GM23338 (cell line): Measurements from ENCODE around the gene KLHL1. TPM values are rescaled to one million over a fixed set of nuclear protein-coding genes. Genes with fewer than 3 reads are reported as not detected.

ENCODE experiments used
- ATAC-seq: fragments of 200-7000 bp; cut with Tn5 transposase; 3 replicates; pipeline ENCODE4 v1.9.1; 2020
- DNase-seq: peaks from one replicate; pipeline ENCODE4 v3.0.0-alpha.2; 2015; ENCODE audit warnings: low spot score
- H2AFZ ChIP-seq: fragments of 200-600 bp; sonication (generic); 2 replicates; pipeline ENCODE4 v1.8.0; 2016; ENCODE audit warnings: antibody characterized with exemption, mild to moderate bottlenecking, moderate library complexity
- H3F3A ChIP-seq: fragments of 200-600 bp; sonication (generic); replicated peaks from 2 replicates; pipeline ENCODE4 v1.8.0; 2017; ENCODE audit warnings: antibody characterized with exemption, mixed run types, low read depth
- H3K27ac ChIP-seq: fragments of 200-600 bp; sonication (generic); 2 replicates; pipeline ENCODE4 v1.6.1; 2016; ENCODE audit warnings: low read depth
- H3K27me3 ChIP-seq: fragments of 200-600 bp; sonication (generic); 2 replicates; pipeline ENCODE4 v1.8.0; 2016; ENCODE audit warnings: mild to moderate bottlenecking, mixed run types, moderate library complexity; ENCODE audit not compliant: insufficient read depth
- H3K36me3 ChIP-seq: fragments of 200-600 bp; sonication (generic); 2 replicates; pipeline ENCODE4 v1.8.0; 2016; ENCODE audit warnings: mild to moderate bottlenecking; ENCODE audit not compliant: insufficient read depth
- H3K4me1 ChIP-seq: fragments of 200-600 bp; sonication (generic); 2 replicates; pipeline ENCODE4 v1.8.0; 2016; ENCODE audit warnings: mild to moderate bottlenecking, moderate library complexity; ENCODE audit not compliant: insufficient read depth
- H3K4me2 ChIP-seq: fragments of 200-600 bp; sonication (generic); 2 replicates; pipeline ENCODE4 v1.7.1; 2017; ENCODE audit warnings: mixed run types
- H3K4me3 ChIP-seq: fragments of 200-600 bp; sonication (generic); 2 replicates; pipeline ENCODE4 v1.6.1; 2016; ENCODE audit warnings: mixed run types
- H3K79me2 ChIP-seq: fragments of 200-600 bp; sonication (generic); replicated peaks from 2 replicates; pipeline ENCODE4 v1.8.0; 2017; ENCODE audit warnings: mild to moderate bottlenecking; ENCODE audit not compliant: insufficient read depth
- H3K9me2 ChIP-seq: fragments of 200-600 bp; sonication (generic); 2 replicates; pipeline ENCODE4 v1.8.0; 2017; ENCODE audit not compliant: insufficient read depth
- H4K20me1 ChIP-seq: fragments of 200-600 bp; sonication (generic); replicated peaks from 2 replicates; pipeline ENCODE4 v1.8.0; 2017; ENCODE audit warnings: mild to moderate bottlenecking; ENCODE audit not compliant: insufficient read depth
- H3K27ac Mint-ChIP-seq: 2 replicates; pipeline ENCODE4 v1.8.0; 2020; ENCODE audit warnings: inconsistent platforms, mild to moderate bottlenecking, moderate library complexity, mixed read lengths
- H3K27me3 Mint-ChIP-seq: 3 replicates; pipeline ENCODE4 v1.8.0; 2022; ENCODE audit warnings: low read depth, mild to moderate bottlenecking, moderate library complexity, mixed read lengths, inconsistent platforms; ENCODE audit not compliant: insufficient read depth, poor library complexity
- H3K36me3 Mint-ChIP-seq: 3 replicates; pipeline ENCODE4 v1.8.0; 2021; ENCODE audit warnings: low read depth, mild to moderate bottlenecking, inconsistent platforms, moderate library complexity, mixed read lengths
- H3K4me1 Mint-ChIP-seq: 3 replicates; pipeline ENCODE4 v1.8.0; 2020; ENCODE audit warnings: mild to moderate bottlenecking, inconsistent platforms, mixed read lengths
- H3K4me3 Mint-ChIP-seq: 3 replicates; pipeline ENCODE4 v1.8.0; 2021; ENCODE audit warnings: moderate library complexity, mild to moderate bottlenecking, inconsistent platforms, mixed read lengths
- H3K9me3 Mint-ChIP-seq: 3 replicates; pipeline ENCODE4 v1.8.0; 2020; ENCODE audit warnings: moderate library complexity, mild to moderate bottlenecking, inconsistent platforms, mixed read lengths
- CREB1 ChIP-seq: fragments of 250-450 bp; sonication (Bioruptor Pico); IDR thresholded peaks from 2 replicates; pipeline ENCODE4 v1.5.0; 2020; ENCODE audit warnings: low read depth, mild to moderate bottlenecking, moderate library complexity
- CTCF ChIP-seq, 2 experiments: fragments of 200-600 bp in 1 of 2; sonication (generic) in 1 of 2; conservative IDR thresholded peaks; 2 replicates each; pipeline versions ENCODE4 v1.5.1 to v1.6.1; 2016 to 2017; ENCODE audit warnings: antibody characterized with exemption in 2 of 2, low read depth in 2 of 2, mild to moderate bottlenecking in 2 of 2, moderate library complexity in 1 of 2
- EZH2 ChIP-seq: fragments of 200-600 bp; sonication (generic); IDR thresholded peaks from one replicate; pipeline ENCODE4 v1.8.0; 2017; ENCODE audit warnings: antibody characterized with exemption, mild to moderate bottlenecking, low read depth; ENCODE audit not compliant: unreplicated experiment
- EZH2phosphoT487 ChIP-seq: fragments of 200-600 bp; sonication (generic); IDR thresholded peaks from one replicate; pipeline ENCODE4 v1.8.1; 2018; ENCODE audit warnings: antibody characterized with exemption; ENCODE audit not compliant: unreplicated experiment
- JUNB ChIP-seq: IDR thresholded peaks from one replicate; pipeline ENCODE4 v1.6.1; 2016; ENCODE audit warnings: antibody characterized with exemption; ENCODE audit not compliant: unreplicated experiment
- NANOG ChIP-seq: IDR thresholded peaks from 2 replicates; pipeline ENCODE4 v1.6.1; 2016; ENCODE audit warnings: antibody characterized with exemption, borderline replicate concordance
- POLR2AphosphoS5 ChIP-seq: IDR thresholded peaks from 2 replicates; pipeline ENCODE4 v1.6.1; 2016; ENCODE audit warnings: antibody characterized with exemption, low read depth
- STAT1 ChIP-seq: IDR thresholded peaks from one replicate; pipeline ENCODE4 v1.6.1; 2016; ENCODE audit warnings: antibody characterized with exemption; ENCODE audit not compliant: unreplicated experiment
- ZNF114 ChIP-seq: fragments of 250-450 bp; sonication (Bioruptor Pico); IDR thresholded peaks from 2 replicates; pipeline ENCODE4 v1.5.0; 2020; ENCODE audit warnings: mild to moderate bottlenecking, moderate library complexity
- ZNF331 ChIP-seq: fragments of 250-450 bp; sonication (Bioruptor Pico); IDR thresholded peaks from 2 replicates; pipeline ENCODE4 v1.5.0; 2020; ENCODE audit warnings: low read depth, mild to moderate bottlenecking, moderate library complexity
- polyA plus RNA-seq: library from polyadenylated mRNA; unstranded; fragments of >200 nt; fragmentation: Nextera tagmentation; extraction: Ambion mirVana; gene quantifications from 2 replicates; pipeline ENCODE4 v1.2.1, GENCODE V29; 2016
- total RNA-seq: library from RNA; depleted of rRNA; stranded (reverse); fragments of >200 nt; shearing (Covaris generic); gene quantifications from 2 replicates; pipeline ENCODE4 v1.2.3, GENCODE V29; 2014
- TF ChIP-seq, protein P1 (sequence below): fragments of 250-450 bp; sonication (Bioruptor Pico); IDR thresholded peaks from 2 replicates; pipeline ENCODE4 v1.5.0; 2020; ENCODE audit warnings: mild to moderate bottlenecking, moderate library complexity
- TF ChIP-seq, protein P2 (sequence below): IDR thresholded peaks from one replicate; pipeline ENCODE4 v1.6.1; 2018; ENCODE audit warnings: antibody characterized with exemption; ENCODE audit not compliant: unreplicated experiment
- TF ChIP-seq, protein P3 (sequence below): IDR thresholded peaks from 2 replicates; pipeline ENCODE4 v1.6.1; 2016; ENCODE audit warnings: antibody characterized with exemption

KLHL1 gene
- total and polyA plus RNA-seq, 2 experiments from 2014 or later = not detected

- no peak overlapping the region for H3K4me3 Mint-ChIP-seq
- no peaks in the 10 kb centered on the region for H3K79me2 ChIP-seq
These were observed 111.2 kb downstream of the KLHL1 start for GRCh38 chr13:69997061-69997460.

More at GRCh38 chr13:69997061-69997460, 111.2 kb downstream of the KLHL1 start:
- Histone ChIP-seq H3F3A (no peaks in the 10 kb centered on the region), H3K27ac (no peak overlapping the region), H3K4me3 (no peak overlapping the region), H3K27me3 (no peaks in the 10 kb centered on the region), H2AFZ (no peak overlapping the region), H3K4me2 (no peak overlapping the region), H3K9me2 (0 out of 2 replicates have a peak, but pooled peaks cover 6% of the 10 kb centered on the region), H3K36me3 (no peaks in the 10 kb centered on the region), H3K4me1 (no peaks in the 10 kb centered on the region), H4K20me1 (no peaks in the 10 kb centered on the region)
- Mint-ChIP-seq H3K4me1 (no peaks in the 10 kb centered on the region), H3K27ac (no peak overlapping the region), H3K9me3 (no peaks in the 10 kb centered on the region), H3K27me3 (no peaks in the 10 kb centered on the region), H3K36me3 (no peaks in the 10 kb centered on the region)
- ATAC-seq (no peak), DNase-seq (no peak)
- TF ChIP-seq, protein P1, sequence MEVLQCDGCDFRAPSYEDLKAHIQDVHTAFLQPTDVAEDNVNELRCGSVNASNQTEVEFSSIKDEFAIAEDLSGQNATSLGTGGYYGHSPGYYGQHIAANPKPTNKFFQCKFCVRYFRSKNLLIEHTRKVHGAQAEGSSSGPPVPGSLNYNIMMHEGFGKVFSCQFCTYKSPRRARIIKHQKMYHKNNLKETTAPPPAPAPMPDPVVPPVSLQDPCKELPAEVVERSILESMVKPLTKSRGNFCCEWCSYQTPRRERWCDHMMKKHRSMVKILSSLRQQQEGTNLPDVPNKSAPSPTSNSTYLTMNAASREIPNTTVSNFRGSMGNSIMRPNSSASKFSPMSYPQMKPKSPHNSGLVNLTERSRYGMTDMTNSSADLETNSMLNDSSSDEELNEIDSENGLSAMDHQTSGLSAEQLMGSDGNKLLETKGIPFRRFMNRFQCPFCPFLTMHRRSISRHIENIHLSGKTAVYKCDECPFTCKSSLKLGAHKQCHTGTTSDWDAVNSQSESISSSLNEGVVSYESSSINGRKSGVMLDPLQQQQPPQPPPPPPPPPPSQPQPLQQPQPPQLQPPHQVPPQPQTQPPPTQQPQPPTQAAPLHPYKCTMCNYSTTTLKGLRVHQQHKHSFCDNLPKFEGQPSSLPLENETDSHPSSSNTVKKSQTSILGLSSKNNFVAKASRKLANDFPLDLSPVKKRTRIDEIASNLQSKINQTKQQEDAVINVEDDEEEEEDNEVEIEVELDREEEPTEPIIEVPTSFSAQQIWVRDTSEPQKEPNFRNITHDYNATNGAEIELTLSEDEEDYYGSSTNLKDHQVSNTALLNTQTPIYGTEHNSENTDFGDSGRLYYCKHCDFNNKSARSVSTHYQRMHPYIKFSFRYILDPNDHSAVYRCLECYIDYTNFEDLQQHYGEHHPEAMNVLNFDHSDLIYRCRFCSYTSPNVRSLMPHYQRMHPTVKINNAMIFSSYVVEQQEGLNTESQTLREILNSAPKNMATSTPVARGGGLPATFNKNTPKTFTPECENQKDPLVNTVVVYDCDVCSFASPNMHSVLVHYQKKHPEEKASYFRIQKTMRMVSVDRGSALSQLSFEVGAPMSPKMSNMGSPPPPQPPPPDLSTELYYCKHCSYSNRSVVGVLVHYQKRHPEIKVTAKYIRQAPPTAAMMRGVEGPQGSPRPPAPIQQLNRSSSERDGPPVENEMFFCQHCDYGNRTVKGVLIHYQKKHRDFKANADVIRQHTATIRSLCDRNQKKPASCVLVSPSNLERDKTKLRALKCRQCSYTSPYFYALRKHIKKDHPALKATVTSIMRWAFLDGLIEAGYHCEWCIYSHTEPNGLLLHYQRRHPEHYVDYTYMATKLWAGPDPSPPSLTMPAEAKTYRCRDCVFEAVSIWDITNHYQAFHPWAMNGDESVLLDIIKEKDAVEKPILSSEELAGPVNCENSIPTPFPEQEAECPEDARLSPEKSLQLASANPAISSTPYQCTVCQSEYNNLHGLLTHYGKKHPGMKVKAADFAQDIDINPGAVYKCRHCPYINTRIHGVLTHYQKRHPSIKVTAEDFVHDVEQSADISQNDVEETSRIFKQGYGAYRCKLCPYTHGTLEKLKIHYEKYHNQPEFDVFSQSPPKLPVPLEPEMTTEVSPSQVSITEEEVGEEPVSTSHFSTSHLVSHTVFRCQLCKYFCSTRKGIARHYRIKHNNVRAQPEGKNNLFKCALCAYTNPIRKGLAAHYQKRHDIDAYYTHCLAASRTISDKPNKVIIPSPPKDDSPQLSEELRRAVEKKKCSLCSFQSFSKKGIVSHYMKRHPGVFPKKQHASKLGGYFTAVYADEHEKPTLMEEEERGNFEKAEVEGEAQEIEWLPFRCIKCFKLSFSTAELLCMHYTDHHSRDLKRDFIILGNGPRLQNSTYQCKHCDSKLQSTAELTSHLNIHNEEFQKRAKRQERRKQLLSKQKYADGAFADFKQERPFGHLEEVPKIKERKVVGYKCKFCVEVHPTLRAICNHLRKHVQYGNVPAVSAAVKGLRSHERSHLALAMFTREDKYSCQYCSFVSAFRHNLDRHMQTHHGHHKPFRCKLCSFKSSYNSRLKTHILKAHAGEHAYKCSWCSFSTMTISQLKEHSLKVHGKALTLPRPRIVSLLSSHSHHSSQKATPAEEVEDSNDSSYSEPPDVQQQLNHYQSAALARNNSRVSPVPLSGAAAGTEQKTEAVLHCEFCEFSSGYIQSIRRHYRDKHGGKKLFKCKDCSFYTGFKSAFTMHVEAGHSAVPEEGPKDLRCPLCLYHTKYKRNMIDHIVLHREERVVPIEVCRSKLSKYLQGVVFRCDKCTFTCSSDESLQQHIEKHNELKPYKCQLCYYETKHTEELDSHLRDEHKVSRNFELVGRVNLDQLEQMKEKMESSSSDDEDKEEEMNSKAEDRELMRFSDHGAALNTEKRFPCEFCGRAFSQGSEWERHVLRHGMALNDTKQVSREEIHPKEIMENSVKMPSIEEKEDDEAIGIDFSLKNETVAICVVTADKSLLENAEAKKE (CRISPR knock-in tag) = no peak
- no peak for TF ChIP-seq POLR2AphosphoS5
- TF ChIP-seq, protein P2, sequence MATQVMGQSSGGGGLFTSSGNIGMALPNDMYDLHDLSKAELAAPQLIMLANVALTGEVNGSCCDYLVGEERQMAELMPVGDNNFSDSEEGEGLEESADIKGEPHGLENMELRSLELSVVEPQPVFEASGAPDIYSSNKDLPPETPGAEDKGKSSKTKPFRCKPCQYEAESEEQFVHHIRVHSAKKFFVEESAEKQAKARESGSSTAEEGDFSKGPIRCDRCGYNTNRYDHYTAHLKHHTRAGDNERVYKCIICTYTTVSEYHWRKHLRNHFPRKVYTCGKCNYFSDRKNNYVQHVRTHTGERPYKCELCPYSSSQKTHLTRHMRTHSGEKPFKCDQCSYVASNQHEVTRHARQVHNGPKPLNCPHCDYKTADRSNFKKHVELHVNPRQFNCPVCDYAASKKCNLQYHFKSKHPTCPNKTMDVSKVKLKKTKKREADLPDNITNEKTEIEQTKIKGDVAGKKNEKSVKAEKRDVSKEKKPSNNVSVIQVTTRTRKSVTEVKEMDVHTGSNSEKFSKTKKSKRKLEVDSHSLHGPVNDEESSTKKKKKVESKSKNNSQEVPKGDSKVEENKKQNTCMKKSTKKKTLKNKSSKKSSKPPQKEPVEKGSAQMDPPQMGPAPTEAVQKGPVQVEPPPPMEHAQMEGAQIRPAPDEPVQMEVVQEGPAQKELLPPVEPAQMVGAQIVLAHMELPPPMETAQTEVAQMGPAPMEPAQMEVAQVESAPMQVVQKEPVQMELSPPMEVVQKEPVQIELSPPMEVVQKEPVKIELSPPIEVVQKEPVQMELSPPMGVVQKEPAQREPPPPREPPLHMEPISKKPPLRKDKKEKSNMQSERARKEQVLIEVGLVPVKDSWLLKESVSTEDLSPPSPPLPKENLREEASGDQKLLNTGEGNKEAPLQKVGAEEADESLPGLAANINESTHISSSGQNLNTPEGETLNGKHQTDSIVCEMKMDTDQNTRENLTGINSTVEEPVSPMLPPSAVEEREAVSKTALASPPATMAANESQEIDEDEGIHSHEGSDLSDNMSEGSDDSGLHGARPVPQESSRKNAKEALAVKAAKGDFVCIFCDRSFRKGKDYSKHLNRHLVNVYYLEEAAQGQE = no peak
- no peak for TF ChIP-seq ZNF331 (CRISPR knock-in tag)
- no peak for TF ChIP-seq STAT1
- TF ChIP-seq EZH2phosphoT487 = no peak
- TF ChIP-seq, protein P3, sequence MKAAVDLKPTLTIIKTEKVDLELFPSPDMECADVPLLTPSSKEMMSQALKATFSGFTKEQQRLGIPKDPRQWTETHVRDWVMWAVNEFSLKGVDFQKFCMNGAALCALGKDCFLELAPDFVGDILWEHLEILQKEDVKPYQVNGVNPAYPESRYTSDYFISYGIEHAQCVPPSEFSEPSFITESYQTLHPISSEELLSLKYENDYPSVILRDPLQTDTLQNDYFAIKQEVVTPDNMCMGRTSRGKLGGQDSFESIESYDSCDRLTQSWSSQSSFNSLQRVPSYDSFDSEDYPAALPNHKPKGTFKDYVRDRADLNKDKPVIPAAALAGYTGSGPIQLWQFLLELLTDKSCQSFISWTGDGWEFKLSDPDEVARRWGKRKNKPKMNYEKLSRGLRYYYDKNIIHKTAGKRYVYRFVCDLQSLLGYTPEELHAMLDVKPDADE = no peak
- no peak for TF ChIP-seq ZNF114 (CRISPR knock-in tag)
- no peak for TF ChIP-seq CREB1
- no peak for TF ChIP-seq JUNB
- no peak for TF ChIP-seq NANOG
- no peak for TF ChIP-seq EZH2
- TF ChIP-seq CTCF (conservative IDR thresholded peaks at IDR 0.05; ENCODE audit: low read depth in 2 of 2) = no peak
